A549 (cell line): Measurements from ENCODE around the gene RNF144A. TPM values are rescaled to one million over a fixed set of nuclear protein-coding genes. Genes with fewer than 3 reads are reported as not detected.

Experiments
- ATAC-seq, 2 experiments: fragments of 200-7000 bp in 1 of 2; fragments of >200 bp in 1 of 2; cut with Nextera tagmentation in 1 of 2; cut with Tn5 transposase in 1 of 2; 3 replicates each; pipeline versions ENCODE4 v1.8.0 to v1.9.1; 2018 to 2020; ENCODE audit warnings: mild to moderate bottlenecking in 1 of 2, moderate library complexity in 1 of 2
- CTCF ChIA-PET: fragments of 300-600 bp; sonication (Branson Sonifier 250); formaldehyde crosslinking; extraction: SDS; loops from one replicate; lab custom pipeline; 2021; ENCODE audit warnings: antibody characterized with exemption, inconsistent platforms; lab: Yijun Ruan, JAX
- POLR2A ChIA-PET: fragments of 350-600 bp; formaldehyde crosslinking; extraction: SDS; loops from one replicate; lab custom pipeline; 2021; ENCODE audit warnings: antibody characterized with exemption, inconsistent platforms; lab: Yijun Ruan, JAX
- DNase-seq, 2 experiments: peaks; one replicate each; pipeline versions ENCODE4 v3.0.0 to v3.0.0-alpha.2; 2011 to 2016; ENCODE audit warnings: low read depth in 1 of 2, low spot score in 1 of 2
- FAIRE-seq: peaks from 2 replicates; lab custom pipeline; 2011; peaks lifted over from hg19 to GRCh38; lab: Jason Lieb, UNC
- H3K27ac ChIP-seq, 2 experiments: fragments of >200 bp; sonication (Bioruptor Twin); formaldehyde crosslinking; 3 replicates each; pipeline ENCODE4 v1.5.1; 2016 to 2017
- H3K4me1 ChIP-seq: fragments of >200 bp; sonication (Bioruptor Twin); formaldehyde crosslinking; 3 replicates; pipeline ENCODE4 v1.6.1; 2016
- H3K4me2 ChIP-seq: fragments of >200 bp; sonication (Bioruptor Twin); formaldehyde crosslinking; 3 replicates; pipeline ENCODE4 v1.6.1; 2016
- H3K4me3 ChIP-seq: fragments of >200 bp; sonication (Bioruptor Twin); formaldehyde crosslinking; 3 replicates; pipeline ENCODE4 v1.5.1; 2016
- H3K9me3 ChIP-seq: fragments of >200 bp; sonication (Bioruptor Twin); formaldehyde crosslinking; 3 replicates; pipeline ENCODE4 v1.6.1; 2016
- ATOH8 ChIP-seq: fragments of 250-450 bp; sonication (Bioruptor Pico); IDR thresholded peaks from 2 replicates; pipeline ENCODE4 v1.5.0; 2020; ENCODE audit warnings: low read depth, mild to moderate bottlenecking, moderate library complexity
- CBX2 ChIP-seq: fragments of 200-600 bp; sonication (generic); IDR thresholded peaks from 2 replicates; pipeline ENCODE4 v1.6.1; 2016; ENCODE audit warnings: low read depth, mild to moderate bottlenecking, borderline replicate concordance
- CBX8 ChIP-seq: fragments of 200-600 bp; sonication (generic); IDR thresholded peaks from 2 replicates; pipeline ENCODE4 v1.6.1; 2016
- CHD2 ChIP-seq: fragments of 150-350 bp; IDR thresholded peaks from 2 replicates; pipeline ENCODE4 v1.6.1; 2014; ENCODE audit warnings: low read length; ENCODE audit not compliant: partially characterized antibody
- EHMT2 ChIP-seq: fragments of 200-600 bp; sonication (generic); IDR thresholded peaks from 2 replicates; pipeline ENCODE4 v1.6.1; 2016; ENCODE audit warnings: antibody characterized with exemption, low read depth, mild to moderate bottlenecking, moderate library complexity
- ELK1 ChIP-seq: fragments of 150-350 bp; IDR thresholded peaks from 2 replicates; pipeline ENCODE4 v1.6.1; 2014; ENCODE audit warnings: low read depth, mild to moderate bottlenecking, low read length
- FOSL2 ChIP-seq, 2 experiments: fragments of 450-650 bp in 1 of 2; fragments of >200 bp in 1 of 2; sonication (Bioruptor Twin) in 1 of 2; formaldehyde crosslinking; IDR thresholded peaks; 2 replicates each; pipeline versions ENCODE4 v1.5.0 to v1.6.1; 2016 to 2020; ENCODE audit warnings: mild to moderate bottlenecking in 1 of 2, moderate library complexity in 1 of 2
- FOXS1 ChIP-seq: fragments of 250-450 bp; sonication (Bioruptor Pico); IDR thresholded peaks from 2 replicates; pipeline ENCODE4 v1.5.0; 2020; ENCODE audit warnings: mild to moderate bottlenecking, moderate library complexity
- HOXA7 ChIP-seq: fragments of 250-450 bp; sonication (Bioruptor Pico); IDR thresholded peaks from 2 replicates; pipeline ENCODE4 v1.5.0; 2020; ENCODE audit warnings: mild to moderate bottlenecking, moderate library complexity
- HOXB13 ChIP-seq: fragments of 250-450 bp; sonication (Bioruptor Pico); IDR thresholded peaks from 2 replicates; pipeline ENCODE4 v1.5.0; 2020; ENCODE audit warnings: low read depth, mild to moderate bottlenecking, moderate library complexity
- HOXB5 ChIP-seq: fragments of 250-450 bp; sonication (Bioruptor Pico); IDR thresholded peaks from 2 replicates; pipeline ENCODE4 v1.5.0; 2020; ENCODE audit warnings: mild to moderate bottlenecking, moderate library complexity
- JUN ChIP-seq, 2 experiments: fragments of >200 bp; sonication (Bioruptor Twin); formaldehyde crosslinking; IDR thresholded peaks; 2 replicates in 1 of 2; 3 replicates in 1 of 2; pipeline ENCODE4 v1.6.1; 2016 to 2017
- JUNB ChIP-seq: fragments of >200 bp; sonication (Bioruptor Twin); formaldehyde crosslinking; IDR thresholded peaks from 2 replicates; pipeline ENCODE4 v1.6.1; 2016
- KDM5A ChIP-seq: fragments of 200-600 bp; sonication (generic); IDR thresholded peaks from 2 replicates; pipeline ENCODE4 v1.6.1; 2016; ENCODE audit warnings: antibody characterized with exemption, mild to moderate bottlenecking
- MAFK ChIP-seq: fragments of 450-650 bp; IDR thresholded peaks from 2 replicates; pipeline ENCODE4 v1.6.1; 2014; ENCODE audit not compliant: partially characterized antibody
- NFE2L2 ChIP-seq: fragments of 150-350 bp; conservative IDR thresholded peaks from 2 replicates; pipeline ENCODE4 v1.6.1; 2014; ENCODE audit warnings: low read length
- NPAS2 ChIP-seq: fragments of 250-450 bp; sonication (Bioruptor Pico); IDR thresholded peaks from 2 replicates; pipeline ENCODE4 v1.8.0; 2022; ENCODE audit warnings: mild to moderate bottlenecking, moderate library complexity, borderline replicate concordance
- NR3C1 ChIP-seq: fragments of >200 bp; sonication (Bioruptor Twin); formaldehyde crosslinking; IDR thresholded peaks from 3 replicates; pipeline ENCODE4 v1.6.1; 2017
- PHF8 ChIP-seq: fragments of 200-600 bp; sonication (generic); IDR thresholded peaks from 2 replicates; pipeline ENCODE4 v1.6.1; 2016; ENCODE audit warnings: low read depth, mild to moderate bottlenecking, antibody characterized with exemption, moderate library complexity, borderline replicate concordance
- POLR2A ChIP-seq: IDR thresholded peaks from 2 replicates; pipeline ENCODE4 v1.6.1; 2012; ENCODE audit warnings: mild to moderate bottlenecking, low read length
- RCOR1 ChIP-seq: fragments of 150-350 bp; IDR thresholded peaks from 2 replicates; pipeline ENCODE4 v1.6.1; 2014; ENCODE audit warnings: antibody characterized with exemption, low read length, low read depth
- RNF2 ChIP-seq: fragments of 200-600 bp; sonication (generic); IDR thresholded peaks from 2 replicates; pipeline ENCODE4 v1.6.1; 2016; ENCODE audit warnings: low read depth, mild to moderate bottlenecking, antibody characterized with exemption, moderate library complexity, borderline replicate concordance
- SMC3 ChIP-seq: fragments of >200 bp; sonication (Bioruptor Twin); formaldehyde crosslinking; IDR thresholded peaks from 3 replicates; pipeline ENCODE4 v1.6.1; 2018; ENCODE audit warnings: inconsistent platforms
- TFCP2L1 ChIP-seq: fragments of 250-450 bp; sonication (Bioruptor Pico); IDR thresholded peaks from 2 replicates; pipeline ENCODE4 v1.5.0; 2021; ENCODE audit warnings: mild to moderate bottlenecking
- ZC3H11A ChIP-seq: fragments of 450-650 bp; IDR thresholded peaks from 2 replicates; pipeline ENCODE4 v1.6.1; 2014; ENCODE audit warnings: antibody characterized with exemption, mild to moderate bottlenecking
- ZFP36 ChIP-seq: fragments of 450-650 bp; IDR thresholded peaks from 2 replicates; pipeline ENCODE4 v1.6.1; 2014; ENCODE audit warnings: borderline replicate concordance; ENCODE audit not compliant: partially characterized antibody
- ZNF302 ChIP-seq: fragments of 250-450 bp; sonication (Bioruptor Pico); IDR thresholded peaks from 2 replicates; pipeline ENCODE4 v1.9.0; 2021; ENCODE audit warnings: inconsistent platforms, mild to moderate bottlenecking, moderate library complexity
- ZSCAN20 ChIP-seq: fragments of 250-450 bp; sonication (Bioruptor Pico); IDR thresholded peaks from 2 replicates; pipeline ENCODE4 v1.8.0; 2022; ENCODE audit warnings: mild to moderate bottlenecking, moderate library complexity
- WGBS: methylation state at CpG from one replicate; pipeline ENCODE4 v1.1.6; 2017; ENCODE audit errors: missing lambda C conversion rate; 5-methylcytosine and 5-hydroxymethylcytosine counted together
- polyA minus RNA-seq: library from RNA; depleted of rRNA, polyadenylated mRNA; stranded (reverse); fragments of >200 nt; gene quantifications from 2 replicates; pipeline ENCODE4 v1.2.3, GENCODE V29; 2011; rRNA and poly(A)+ RNA removed
- polyA plus RNA-seq, 4 experiments: library from polyadenylated mRNA; depleted of rRNA in 3 of 4; stranded (reverse); fragments of >200 nt; fragmentation: RNase III in 1 of 4; extraction: RNeasy Plus Mini Kit Qiagen cat#74134 plus additional on column Dnase treatment in 1 of 4; gene quantifications; 2 replicates in 3 of 4; 3 replicates in 1 of 4; pipeline ENCODE4 v1.2.3, GENCODE V29; 2011 to 2017
- TF ChIP-seq, protein P1 (sequence below): IDR thresholded peaks from 2 replicates; pipeline ENCODE4 v1.6.1; 2012; ENCODE audit warnings: low read depth, borderline replicate concordance
- TF ChIP-seq, protein P2 (sequence below): fragments of 450-650 bp; IDR thresholded peaks from 2 replicates; pipeline ENCODE4 v1.6.1; 2014; ENCODE audit warnings: antibody characterized with exemption
- TF ChIP-seq, protein P3 (sequence below): fragments of >200 bp; sonication (Bioruptor Twin); formaldehyde crosslinking; IDR thresholded peaks from 3 replicates; pipeline ENCODE4 v1.5.1; 2016
- TF ChIP-seq, protein P4 (sequence below): IDR thresholded peaks from 2 replicates; pipeline ENCODE4 v1.6.1; 2012
- TF ChIP-seq, protein P5 (sequence below): IDR thresholded peaks from 2 replicates; pipeline ENCODE4 v1.6.1; 2012

RNF144A gene
- polyA plus RNA-seq (2011; rRNA removed) (9.1 and 9.6 TPM in 2 replicates), polyA plus RNA-seq (2017; fragmentation: RNase III; extraction: RNeasy Plus Mini Kit Qiagen cat#74134 plus additional on column Dnase treatment) (4.4 to 5.2 TPM (median 4.4 TPM) in 3 replicates), polyA minus RNA-seq (11.6 and 16.9 TPM in 2 replicates)
- 5.7 and 7.8 TPM in 2 replicates for polyA plus RNA-seq (2012; cell fraction: cytosol; rRNA removed)
- 5.5 and 5.7 TPM in 2 replicates for polyA plus RNA-seq (2012; cell fraction: nucleus; rRNA removed)

GRCh38 chr2:6917071-6917760 is at the start of gene RNF144A:
TSS of gene RNF144A (plus strand) at chr2:6917412. CDS start at chr2:6996927, 79,515 bp downstream.
- WGBS, result 1% methylated on average over 14 of the region's 90 CpGs
- CTCF ChIA-PET, result interaction anchor here (0.6 to 3.2 kb wide), 33 partner anchors 8 to 134 kb away, joined by 3 to 26 read pairs (median 4); no protein-coding TSS in a partner anchor

More at GRCh38 chr2:6917071-6917760, at the start of gene RNF144A:
- peak within 1 kb of the TSS; percentile 100 for H3K4me2 ChIP-seq
- POLR2A ChIA-PET, result no interaction called here
- TF ChIP-seq HOXA7 (CRISPR knock-in tag), result no peak
- no peak for TF ChIP-seq NPAS2
- no peak for TF ChIP-seq FOSL2 (IDR thresholded peaks at IDR 0.05)
- TF ChIP-seq FOSL2 (CRISPR knock-in tag; IDR thresholded peaks at IDR 0.05), result no peak
- no peak for TF ChIP-seq ATOH8 (CRISPR knock-in tag)
- no peak for TF ChIP-seq TFCP2L1 (CRISPR knock-in tag)
- TF ChIP-seq FOXS1 (CRISPR knock-in tag), result no peak
- TF ChIP-seq JUNB, result no peak
- TF ChIP-seq HOXB13 (CRISPR knock-in tag), result no peak
- no peak for TF ChIP-seq NFE2L2
- TF ChIP-seq SMC3, result peak; percentile 46
- no peak for TF ChIP-seq CBX2
- TF ChIP-seq POLR2A, result peak; percentile 52
- TF ChIP-seq ZFP36, result no peak
- TF ChIP-seq ZC3H11A, result no peak
- TF ChIP-seq PHF8, result 0 out of 2 replicates have a peak, but pooled peaks have one; percentile 21
- TF ChIP-seq MAFK, result no peak
- TF ChIP-seq, protein P1, sequence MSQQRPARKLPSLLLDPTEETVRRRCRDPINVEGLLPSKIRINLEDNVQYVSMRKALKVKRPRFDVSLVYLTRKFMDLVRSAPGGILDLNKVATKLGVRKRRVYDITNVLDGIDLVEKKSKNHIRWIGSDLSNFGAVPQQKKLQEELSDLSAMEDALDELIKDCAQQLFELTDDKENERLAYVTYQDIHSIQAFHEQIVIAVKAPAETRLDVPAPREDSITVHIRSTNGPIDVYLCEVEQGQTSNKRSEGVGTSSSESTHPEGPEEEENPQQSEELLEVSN, result no peak
- no peak for TF ChIP-seq NR3C1
- TF ChIP-seq, protein P2, sequence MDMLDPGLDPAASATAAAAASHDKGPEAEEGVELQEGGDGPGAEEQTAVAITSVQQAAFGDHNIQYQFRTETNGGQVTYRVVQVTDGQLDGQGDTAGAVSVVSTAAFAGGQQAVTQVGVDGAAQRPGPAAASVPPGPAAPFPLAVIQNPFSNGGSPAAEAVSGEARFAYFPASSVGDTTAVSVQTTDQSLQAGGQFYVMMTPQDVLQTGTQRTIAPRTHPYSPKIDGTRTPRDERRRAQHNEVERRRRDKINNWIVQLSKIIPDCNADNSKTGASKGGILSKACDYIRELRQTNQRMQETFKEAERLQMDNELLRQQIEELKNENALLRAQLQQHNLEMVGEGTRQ, result no peak
- TF ChIP-seq ZNF302, result no peak
- TF ChIP-seq JUN (IDR thresholded peaks at IDR 0.05), result peak in 1 of 2 experiments; percentile 26; a peak in 1 of 5 replicates
- TF ChIP-seq RCOR1, result no peak
- no peak for TF ChIP-seq CHD2
- no peak for TF ChIP-seq CBX8
- TF ChIP-seq HOXB5 (CRISPR knock-in tag), result no peak
- TF ChIP-seq KDM5A, result no peak
- TF ChIP-seq, protein P3, sequence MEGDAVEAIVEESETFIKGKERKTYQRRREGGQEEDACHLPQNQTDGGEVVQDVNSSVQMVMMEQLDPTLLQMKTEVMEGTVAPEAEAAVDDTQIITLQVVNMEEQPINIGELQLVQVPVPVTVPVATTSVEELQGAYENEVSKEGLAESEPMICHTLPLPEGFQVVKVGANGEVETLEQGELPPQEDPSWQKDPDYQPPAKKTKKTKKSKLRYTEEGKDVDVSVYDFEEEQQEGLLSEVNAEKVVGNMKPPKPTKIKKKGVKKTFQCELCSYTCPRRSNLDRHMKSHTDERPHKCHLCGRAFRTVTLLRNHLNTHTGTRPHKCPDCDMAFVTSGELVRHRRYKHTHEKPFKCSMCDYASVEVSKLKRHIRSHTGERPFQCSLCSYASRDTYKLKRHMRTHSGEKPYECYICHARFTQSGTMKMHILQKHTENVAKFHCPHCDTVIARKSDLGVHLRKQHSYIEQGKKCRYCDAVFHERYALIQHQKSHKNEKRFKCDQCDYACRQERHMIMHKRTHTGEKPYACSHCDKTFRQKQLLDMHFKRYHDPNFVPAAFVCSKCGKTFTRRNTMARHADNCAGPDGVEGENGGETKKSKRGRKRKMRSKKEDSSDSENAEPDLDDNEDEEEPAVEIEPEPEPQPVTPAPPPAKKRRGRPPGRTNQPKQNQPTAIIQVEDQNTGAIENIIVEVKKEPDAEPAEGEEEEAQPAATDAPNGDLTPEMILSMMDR, result peak; percentile 97
- no peak for TF ChIP-seq EHMT2
- TF ChIP-seq, protein P4, sequence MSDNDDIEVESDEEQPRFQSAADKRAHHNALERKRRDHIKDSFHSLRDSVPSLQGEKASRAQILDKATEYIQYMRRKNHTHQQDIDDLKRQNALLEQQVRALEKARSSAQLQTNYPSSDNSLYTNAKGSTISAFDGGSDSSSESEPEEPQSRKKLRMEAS, result peak; percentile 41
- no peak for TF ChIP-seq RNF2
- TF ChIP-seq, protein P5, sequence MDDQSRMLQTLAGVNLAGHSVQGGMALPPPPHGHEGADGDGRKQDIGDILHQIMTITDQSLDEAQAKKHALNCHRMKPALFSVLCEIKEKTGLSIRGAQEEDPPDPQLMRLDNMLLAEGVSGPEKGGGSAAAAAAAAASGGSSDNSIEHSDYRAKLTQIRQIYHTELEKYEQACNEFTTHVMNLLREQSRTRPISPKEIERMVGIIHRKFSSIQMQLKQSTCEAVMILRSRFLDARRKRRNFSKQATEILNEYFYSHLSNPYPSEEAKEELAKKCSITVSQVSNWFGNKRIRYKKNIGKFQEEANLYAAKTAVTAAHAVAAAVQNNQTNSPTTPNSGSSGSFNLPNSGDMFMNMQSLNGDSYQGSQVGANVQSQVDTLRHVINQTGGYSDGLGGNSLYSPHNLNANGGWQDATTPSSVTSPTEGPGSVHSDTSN, result no peak
- TF ChIP-seq ZSCAN20 (CRISPR knock-in tag), result no peak
- no peak for TF ChIP-seq ELK1
- peak within 1 kb of the TSS; percentile 78 to 93 for H3K27ac ChIP-seq
- peaks cover 9% of the 10 kb centered on the region; the same call in 1 of the 3 replicates for H3K4me1 ChIP-seq
- FAIRE-seq (no peak), ATAC-seq (peak; percentile 81 to 83), DNase-seq (peak; percentile 53 to 80)
- peak within 1 kb of the TSS; percentile 75 for H3K4me3 ChIP-seq
- no peaks in the 10 kb centered on the region for H3K9me3 ChIP-seq
